D721Med (cell line): ENCODE data around the gene OXER1.

Experiments
- DNase-seq: peaks from one replicate; pipeline ENCODE4 v3.0.0; 2011; ENCODE audit warnings: low spot score; ENCODE audit not compliant: insufficient read length
- FAIRE-seq: peaks from 2 replicates; lab custom pipeline; 2011; peaks lifted over from hg19 to GRCh38; lab: Jason Lieb, UNC
- CTCF ChIP-seq: IDR thresholded peaks from 2 replicates; pipeline ENCODE4 v1.5.1; 2012; ENCODE audit warnings: mild to moderate bottlenecking, control low read depth; ENCODE audit not compliant: insufficient read depth; ENCODE audit errors: missing control alignments

Gene OXER1

GRCh38 chr2:42770288-42771131, 6.6 kb upstream of the OXER1 start:
- no peak for FAIRE-seq
- no peak for DNase-seq
- TF ChIP-seq CTCF, result peak; percentile 43

- TF ChIP-seq CTCF, result no peak
- DNase-seq (no peak), FAIRE-seq (no peak)
Measured at GRCh38 chr2:42769583-42770287, 5.8 kb upstream of the OXER1 start.

- TF ChIP-seq CTCF, result no peak
- DNase-seq (no peak), FAIRE-seq (no peak)
Measured at GRCh38 chr2:42768706-42769256, 4.8 kb upstream of the OXER1 start.

GRCh38 chr2:42767899-42768705, 4.2 kb upstream of the OXER1 start:
- no peak for TF ChIP-seq CTCF
- FAIRE-seq, result no peak
- no peak for DNase-seq

- no peak for FAIRE-seq
- DNase-seq, result no peak
- no peak for TF ChIP-seq CTCF
Measured at GRCh38 chr2:42767080-42767898, 3.4 kb upstream of the OXER1 start.

- no peak for TF ChIP-seq CTCF
- no peak for FAIRE-seq
- no peak for DNase-seq
Measured at GRCh38 chr2:42765686-42766085, 1.8 kb upstream of the OXER1 start.
